Liver (tissue), 9 donors: ENCODE data around the gene BPTF. TPM values are rescaled to one million over a fixed set of nuclear protein-coding genes. Genes with fewer than 3 reads are reported as not detected.

ENCODE experiments used
- DNase-seq: peaks from one replicate; pipeline ENCODE4 v3.0.0-alpha.2; 2017; ENCODE audit warnings: low spot score
- H3K27ac ChIP-seq, 2 donors: one replicate each; pipeline ENCODE4 v1.7.0; 2013; ENCODE audit warnings: inconsistent platforms in 2 of 2, low read length in 2 of 2, control low read depth in 1 of 2, low read depth in 1 of 2, mild to moderate bottlenecking in 1 of 2
- H3K27me3 ChIP-seq, 4 donors: one replicate each; pipeline versions ENCODE4 v1.6.1 to v1.7.0; 2013; ENCODE audit warnings: low read length in 3 of 4, inconsistent platforms in 1 of 4, mild to moderate bottlenecking in 1 of 4, moderate library complexity in 1 of 4; ENCODE audit not compliant: control insufficient read depth in 4 of 4, insufficient read depth in 4 of 4
- H3K36me3 ChIP-seq, 4 donors: one replicate each; pipeline versions ENCODE4 v1.6.1 to v1.7.0; 2013; ENCODE audit warnings: low read length in 3 of 4, mild to moderate bottlenecking in 3 of 4, low read depth in 1 of 4, moderate library complexity in 1 of 4; ENCODE audit not compliant: control insufficient read depth in 4 of 4, insufficient read depth in 3 of 4
- H3K4me1 ChIP-seq, 4 donors: one replicate each; pipeline versions ENCODE4 v1.6.1 to v1.7.0; 2013; ENCODE audit warnings: low read length in 3 of 4, mild to moderate bottlenecking in 3 of 4, moderate library complexity in 1 of 4; ENCODE audit not compliant: control insufficient read depth in 4 of 4, insufficient read depth in 4 of 4
- H3K4me3 ChIP-seq, 3 donors: one replicate each; pipeline versions ENCODE4 v1.6.1 to v1.7.0; 2013; ENCODE audit warnings: low read length in 3 of 3, control low read depth in 1 of 3, low read depth in 1 of 3, mild to moderate bottlenecking in 1 of 3
- H3K9ac ChIP-seq, 2 donors: one replicate each; pipeline ENCODE4 v1.7.0; 2013; ENCODE audit warnings: low read length in 2 of 2, mild to moderate bottlenecking in 2 of 2, moderate library complexity in 2 of 2, control low read depth in 1 of 2, low read depth in 1 of 2
- H3K9me3 ChIP-seq, 4 donors: one replicate each; pipeline versions ENCODE4 v1.6.1 to v1.7.0; 2013; ENCODE audit warnings: low read length in 3 of 4; ENCODE audit not compliant: control insufficient read depth in 4 of 4
- ATF3 ChIP-seq: IDR thresholded peaks from 2 replicates; pipeline ENCODE4 v1.6.1; 2016; ENCODE audit warnings: antibody characterized with exemption
- CTCF ChIP-seq: fragments of 150-350 bp; IDR thresholded peaks from 2 replicates; pipeline ENCODE4 v1.5.1; 2017; ENCODE audit warnings: improper control_type of control experiment, low read depth, low read length; ENCODE audit not compliant: missing input control
- EGR1 ChIP-seq, 2 donors: IDR thresholded peaks; 2 replicates each; pipeline ENCODE4 v1.6.1; 2016 to 2018; ENCODE audit warnings: antibody characterized with exemption in 2 of 2, low read depth in 2 of 2
- FOXA1 ChIP-seq: IDR thresholded peaks from 2 replicates; pipeline ENCODE4 v1.6.1; 2016; ENCODE audit warnings: antibody characterized with exemption
- FOXA2 ChIP-seq: IDR thresholded peaks from 2 replicates; pipeline ENCODE4 v1.6.1; 2016; ENCODE audit warnings: antibody characterized with exemption
- GABPA ChIP-seq, 2 donors: IDR thresholded peaks in 1 of 2; conservative IDR thresholded peaks in 1 of 2; 2 replicates each; pipeline ENCODE4 v1.6.1; 2016; ENCODE audit warnings: antibody characterized with exemption in 2 of 2, mild to moderate bottlenecking in 1 of 2, moderate library complexity in 1 of 2
- HNF4A ChIP-seq, 2 donors: conservative IDR thresholded peaks; 2 replicates each; pipeline ENCODE4 v1.6.1; 2016; ENCODE audit warnings: antibody characterized with exemption in 2 of 2, mild to moderate bottlenecking in 2 of 2
- HNF4G ChIP-seq: IDR thresholded peaks from 2 replicates; pipeline ENCODE4 v1.6.1; 2016; ENCODE audit warnings: antibody characterized with exemption
- JUND ChIP-seq, 2 donors: IDR thresholded peaks; 2 replicates each; pipeline ENCODE4 v1.6.1; 2016; ENCODE audit warnings: antibody characterized with exemption in 2 of 2
- MAX ChIP-seq: IDR thresholded peaks from 2 replicates; pipeline ENCODE4 v1.6.1; 2016; ENCODE audit warnings: antibody characterized with exemption
- RAD21 ChIP-seq, 2 donors: IDR thresholded peaks; 2 replicates each; pipeline ENCODE4 v1.6.1; 2016; ENCODE audit warnings: antibody characterized with exemption in 2 of 2, mild to moderate bottlenecking in 2 of 2
- REST ChIP-seq: IDR thresholded peaks from 2 replicates; pipeline ENCODE4 v1.6.1; 2016; ENCODE audit warnings: antibody characterized with exemption, mild to moderate bottlenecking
- RXRA ChIP-seq, 2 donors: IDR thresholded peaks; 2 replicates each; pipeline ENCODE4 v1.6.1; 2017 to 2018; ENCODE audit warnings: antibody characterized with exemption in 2 of 2, mild to moderate bottlenecking in 1 of 2
- SP1 ChIP-seq: IDR thresholded peaks from 2 replicates; pipeline ENCODE4 v1.6.1; 2018; ENCODE audit warnings: antibody characterized with exemption, mild to moderate bottlenecking
- TAF1 ChIP-seq: conservative IDR thresholded peaks from 2 replicates; pipeline ENCODE4 v1.6.1; 2016; ENCODE audit warnings: antibody characterized with exemption, mild to moderate bottlenecking
- YY1 ChIP-seq: IDR thresholded peaks from 2 replicates; pipeline ENCODE4 v1.6.1; 2016; ENCODE audit warnings: antibody characterized with exemption, mild to moderate bottlenecking
- ZBTB33 ChIP-seq: IDR thresholded peaks from 2 replicates; pipeline ENCODE4 v1.6.1; 2016; ENCODE audit warnings: antibody characterized with exemption
- WGBS: extraction: QIAGEN DNeasy Blood & Tissue Kit; methylation state at CpG from one replicate; pipeline ENCODE4 v1.1.7; 2013; 5-methylcytosine and 5-hydroxymethylcytosine counted together
- polyA plus RNA-seq, 2 donors: library from polyadenylated mRNA; stranded (reverse) in 1 of 2; unstranded in 1 of 2; fragments of 200-250 nt in 1 of 2; fragments of >200 nt in 1 of 2; fragmentation: Nextera tagmentation in 1 of 2; extraction: Ambion mirVana in 1 of 2; gene quantifications; one replicate each; pipeline versions ENCODE4 v1.2.1 to v1.2.3, GENCODE V29; 2013 to 2015
- total RNA-seq, 2 donors: library from RNA; depleted of rRNA; stranded (reverse); fragments of >200 nt; gene quantifications; one replicate each; pipeline ENCODE4 v1.2.3, GENCODE V29; 2014
- donor health status: healthy.
- donor health status: healthy.
- donor health status: healthy.
- donor health status: healthy.
- donor health status: healthy.

The BPTF gene
- total and polyA plus RNA-seq, 4 donors = 8.1 to 51.7 (median 29.5) TPM

- H3K4me3 ChIP-seq = no peak overlapping the region
- no peaks in the 10 kb centered on the region for H3K9me3 ChIP-seq
- no peak overlapping the region for H3K27ac ChIP-seq
- H3K27me3 ChIP-seq = no peaks in the 10 kb centered on the region
- no peak overlapping the region for H3K9ac ChIP-seq
- H3K36me3 ChIP-seq = no peaks in the 10 kb centered on the region
- TF ChIP-seq HNF4G = no peak
- no peak for TF ChIP-seq CTCF
- no peak for TF ChIP-seq SP1
- TF ChIP-seq ZBTB33 = no peak
- no peak for TF ChIP-seq RXRA (IDR thresholded peaks at IDR 0.05)
- TF ChIP-seq RAD21 (IDR thresholded peaks at IDR 0.05) = no peak
- TF ChIP-seq HNF4A (conservative IDR thresholded peaks at IDR 0.05) = no peak
- TF ChIP-seq YY1 = no peak
- no peak for TF ChIP-seq MAX
- no peak for TF ChIP-seq JUND (IDR thresholded peaks at IDR 0.05)
- TF ChIP-seq TAF1 = no peak
- no peak for TF ChIP-seq ATF3
- no peak for TF ChIP-seq EGR1 (IDR thresholded peaks at IDR 0.05; ENCODE audit: low read depth in 2 of 2)
- no peak for TF ChIP-seq FOXA1
- TF ChIP-seq REST = no peak
- no peak for TF ChIP-seq FOXA2
- DNase-seq = no peak
- H3K4me1 ChIP-seq = peaks cover 3 to 14% (median 8%) of the 10 kb centered on the region in 4 donors
- 84% methylated on average over 4 of the region's 4 CpGs for WGBS
Observed at GRCh38 chr17:67831268-67831667, 6.0 kb downstream of the BPTF start.

GRCh38 chr17:67833134-67833533 is 7.8 kb downstream of the BPTF start:
- H3K36me3 ChIP-seq = no peaks in the 10 kb centered on the region
- H3K9me3 ChIP-seq = no peaks in the 10 kb centered on the region
- H3K9ac ChIP-seq = no peak overlapping the region
- 96% methylated on average over 3 of the region's 3 CpGs for WGBS
- H3K27me3 ChIP-seq = no peaks in the 10 kb centered on the region
- no peak for DNase-seq
- no peak overlapping the region for H3K27ac ChIP-seq
- H3K4me3 ChIP-seq = no peak overlapping the region
- H3K4me1 ChIP-seq = peaks cover 0 to 8% (median under 1%) of the 10 kb centered on the region in 4 donors
- no peak for TF ChIP-seq RXRA (IDR thresholded peaks at IDR 0.05)
- no peak for TF ChIP-seq HNF4G
- no peak for TF ChIP-seq RAD21 (IDR thresholded peaks at IDR 0.05)
- TF ChIP-seq FOXA2 = no peak
- no peak for TF ChIP-seq ZBTB33
- no peak for TF ChIP-seq CTCF
- TF ChIP-seq TAF1 = no peak
- TF ChIP-seq GABPA (IDR thresholded peaks at IDR 0.05 in 1 of 2, conservative IDR thresholded peaks at IDR 0.05 in 1 of 2) = no peak
- no peak for TF ChIP-seq HNF4A (conservative IDR thresholded peaks at IDR 0.05)
- TF ChIP-seq FOXA1 = no peak
- TF ChIP-seq MAX = no peak
